HG03442 (cell line): ENCODE data around the gene IGDCC3.
"Not testable (repeated sequence)": the region's sequence is repeated elsewhere in the genome, so short reads cannot be mapped to it uniquely, and the experiment has no call there.

Experiments used
- ATAC-seq: cut with Tn5 transposase; IDR thresholded peaks from one replicate; pipeline ENCODE4 v1.9.1; 2021; ENCODE audit warnings: mild to moderate bottlenecking, moderate library complexity; ENCODE audit not compliant: unreplicated experiment

IGDCC3 gene

GRCh38 chr15:65371976-65372786 is 5.6 kb downstream of the IGDCC3 start:
- ATAC-seq, result no peak

- ATAC-seq, result no peak
Observed at GRCh38 chr15:65370885-65371284, 6.9 kb downstream of the IGDCC3 start.

DNA sequence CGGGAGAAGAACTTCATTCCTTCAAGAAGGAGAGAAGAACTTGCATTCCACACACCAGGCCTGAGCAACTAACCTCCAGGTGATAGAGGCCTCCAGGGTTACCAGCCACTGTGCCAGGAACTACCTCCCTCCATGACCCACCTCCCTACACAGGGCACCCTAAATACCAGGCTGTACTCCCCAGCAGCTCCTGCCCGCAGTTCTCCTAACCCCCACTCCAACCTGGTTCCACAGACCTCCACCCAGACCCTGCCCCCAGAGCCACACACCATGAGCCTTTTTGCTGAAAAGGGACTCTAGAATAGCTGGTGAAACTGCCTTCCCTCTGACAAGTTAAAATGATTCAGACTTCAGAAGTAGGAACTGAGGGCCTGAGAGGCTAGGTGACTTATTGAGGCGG is 8.2 kb downstream of the IGDCC3 start:
- no peak for ATAC-seq

DNA sequence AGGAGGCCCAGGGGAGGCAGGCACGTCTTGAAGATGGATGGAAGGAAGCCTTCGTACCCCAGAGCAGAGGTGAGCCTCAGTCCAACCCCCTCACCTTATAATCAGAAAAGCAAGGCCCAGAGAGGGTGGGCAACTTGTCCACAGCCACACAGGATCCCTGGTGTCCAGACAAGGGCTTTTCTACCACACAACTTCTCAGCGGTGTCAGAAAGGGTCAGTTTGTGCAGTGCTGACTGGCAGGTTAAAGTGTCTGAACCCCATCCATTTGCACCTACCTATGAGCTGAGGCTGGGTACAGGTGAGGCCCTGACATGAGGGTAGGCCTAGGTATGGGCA is 8.6 kb downstream of the IGDCC3 start:
- ATAC-seq, result no peak

DNA sequence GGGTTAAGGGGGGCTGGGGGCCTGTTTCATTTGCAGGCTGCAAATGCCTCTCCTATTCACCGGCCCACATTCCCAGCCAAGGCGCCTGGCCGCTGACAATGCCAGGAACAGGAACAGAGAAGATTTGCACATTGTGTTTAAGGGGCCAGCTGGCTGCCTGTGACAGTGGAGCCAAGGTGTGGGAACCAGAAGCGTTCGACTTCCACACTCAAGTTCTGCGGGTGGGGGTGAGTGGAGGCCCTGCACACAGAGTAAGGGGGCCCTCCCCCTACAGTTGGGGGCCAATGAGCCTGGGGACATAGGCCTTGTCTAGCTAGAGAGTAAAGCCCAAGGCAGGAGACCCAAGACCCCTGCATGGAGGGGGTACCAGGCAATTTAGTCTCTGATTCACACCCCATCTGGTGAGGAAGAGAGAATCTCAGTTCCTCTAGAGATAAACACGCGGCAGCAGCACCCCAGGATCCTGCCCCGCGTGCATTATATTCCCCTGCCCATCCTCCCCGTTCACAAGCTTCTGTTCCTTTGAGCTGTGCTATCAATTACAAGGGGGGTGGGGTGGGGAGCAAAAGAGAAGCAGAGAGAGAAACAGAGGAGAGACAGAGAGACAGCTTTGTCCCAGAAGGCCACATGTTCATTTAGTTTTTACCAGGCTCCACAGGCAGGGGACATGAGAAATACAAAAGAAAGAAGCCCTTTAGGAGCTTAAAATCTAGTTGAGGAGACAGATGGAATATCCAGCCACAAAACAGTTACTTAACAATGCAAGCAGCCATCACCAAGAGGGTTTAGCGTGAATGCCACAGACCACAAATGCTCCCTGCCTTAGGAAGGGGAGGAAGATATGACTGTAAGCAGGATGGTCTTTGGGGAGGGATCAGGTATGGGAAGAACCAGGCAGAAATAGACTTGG is 9.2 kb downstream of the IGDCC3 start:
- no peak for ATAC-seq

DNA sequence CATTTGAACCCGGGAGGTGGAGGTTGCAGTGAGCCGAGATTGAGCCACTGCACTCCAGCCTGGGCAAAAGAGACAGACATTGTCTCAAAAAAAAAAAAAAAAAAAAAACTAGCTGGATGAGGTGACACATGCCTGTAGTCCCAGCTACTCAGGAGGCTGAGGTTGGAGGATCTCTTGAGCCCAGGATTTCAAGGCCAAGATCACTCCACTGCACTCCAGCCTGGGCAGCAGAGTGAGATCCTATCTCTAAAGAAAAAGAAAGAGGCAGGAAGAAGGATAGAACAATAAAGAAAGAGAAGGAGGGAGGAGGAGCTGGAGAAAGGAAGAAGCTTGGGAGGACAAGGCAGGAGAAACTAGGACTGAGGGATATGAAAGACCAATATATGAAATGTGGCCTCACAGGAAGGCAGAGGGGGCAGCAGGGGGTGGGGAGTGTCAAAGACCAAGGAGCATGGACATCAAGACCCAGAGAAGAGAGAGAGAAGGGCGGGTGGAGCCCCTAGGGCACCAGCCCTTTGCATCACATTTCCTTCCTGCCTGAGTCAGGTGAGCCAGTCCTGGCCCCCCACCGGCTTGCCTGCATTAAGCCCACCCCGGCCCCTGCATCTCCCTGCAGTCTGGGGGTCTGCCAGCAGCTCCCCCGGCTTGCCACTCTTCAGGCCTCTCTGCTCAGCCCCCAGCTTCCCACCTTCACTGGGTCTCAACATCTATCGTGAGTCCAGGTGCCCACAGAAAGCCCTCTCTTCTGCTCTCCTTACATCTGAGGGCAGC is 11.5 kb downstream of the IGDCC3 start:
- ATAC-seq, result no peak

DNA sequence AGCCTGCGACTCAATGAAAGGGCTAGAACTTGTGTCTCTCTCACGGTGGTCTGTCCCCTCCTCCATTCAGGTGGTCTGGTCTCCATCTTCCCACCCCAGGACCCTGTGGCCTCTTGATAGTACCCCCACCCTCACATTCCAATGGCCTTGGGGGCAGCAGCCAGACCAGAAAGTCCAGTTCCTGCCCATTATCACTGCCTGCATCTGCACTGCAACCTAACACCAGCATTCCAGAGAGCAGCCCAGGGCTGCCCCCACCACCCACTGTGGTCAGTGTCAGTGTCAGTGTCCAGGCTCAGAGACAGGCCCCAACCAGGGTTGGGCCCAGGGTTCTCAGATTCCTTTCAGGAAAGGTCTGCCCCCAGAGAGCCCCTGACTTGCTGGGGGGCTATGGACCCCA is 12.6 kb downstream of the IGDCC3 start:
- no peak for ATAC-seq

DNA sequence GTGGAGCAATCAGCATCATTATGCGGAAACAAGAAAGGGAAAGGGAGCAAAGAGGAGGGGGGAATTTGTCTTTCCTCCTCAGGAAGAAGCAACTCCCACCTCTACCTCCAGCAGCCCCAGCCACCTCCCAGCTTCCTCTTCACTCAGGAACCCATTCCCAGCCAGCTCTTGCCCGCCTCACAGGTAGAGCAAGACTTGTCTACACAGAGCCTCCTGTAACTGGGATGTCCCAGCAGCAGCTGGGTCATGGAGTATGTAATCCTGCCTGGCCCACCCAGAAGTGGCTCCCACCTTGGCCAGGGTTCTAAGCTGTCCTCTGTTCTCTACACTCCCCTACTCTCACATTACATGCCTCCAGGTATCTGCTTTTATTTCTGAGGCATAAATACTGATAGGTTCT is 14.0 kb downstream of the IGDCC3 start:
- ATAC-seq, result no peak

- no peak for ATAC-seq
Observed at GRCh38 chr15:65363306-65363705, 14.5 kb downstream of the IGDCC3 start.

DNA sequence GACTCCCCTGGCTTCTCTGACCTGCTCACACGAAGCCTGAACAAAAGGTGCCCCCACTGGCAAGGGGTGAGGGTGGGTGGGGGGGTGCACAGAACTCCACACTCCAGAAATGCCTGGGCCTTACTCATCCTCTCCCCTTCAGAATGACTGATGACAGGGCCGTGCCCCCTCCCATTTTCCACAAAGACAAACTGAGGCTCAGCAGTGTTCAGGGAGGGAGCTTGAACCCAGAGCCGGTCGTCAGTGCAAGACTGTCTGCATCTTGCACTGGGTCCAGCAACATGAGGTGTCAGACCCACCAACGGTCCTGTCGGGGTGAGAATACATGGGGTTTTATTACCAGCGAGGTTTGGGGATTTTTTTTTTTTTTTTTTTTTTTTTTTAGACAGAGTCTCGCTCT is 15.3 kb downstream of the IGDCC3 start:
- no peak for ATAC-seq

GRCh38 chr15:65361708-65362459 is 15.9 kb downstream of the IGDCC3 start:
- no peak for ATAC-seq

- no peak for ATAC-seq
Observed at GRCh38 chr15:65360506-65360905, 17.3 kb downstream of the IGDCC3 start.

DNA sequence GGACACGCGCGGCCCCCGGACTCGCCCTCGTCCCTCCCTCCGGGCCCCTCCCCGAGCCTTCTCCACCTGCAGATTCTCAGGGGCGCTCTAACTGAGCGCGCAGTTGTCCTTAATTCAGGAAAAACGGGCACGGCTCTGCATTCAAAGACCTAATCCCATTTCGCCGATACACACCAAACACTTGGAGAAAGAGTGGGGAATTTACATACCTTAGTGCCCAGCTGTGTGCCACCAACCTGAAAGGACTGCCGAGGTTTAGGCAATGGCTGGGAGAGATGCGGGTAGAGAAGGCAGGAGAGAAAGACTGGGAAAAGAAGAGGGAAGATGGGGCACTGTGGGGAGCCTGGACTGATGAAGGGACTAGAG is 21.8 kb downstream of the IGDCC3 start:
- no peak for ATAC-seq

DNA sequence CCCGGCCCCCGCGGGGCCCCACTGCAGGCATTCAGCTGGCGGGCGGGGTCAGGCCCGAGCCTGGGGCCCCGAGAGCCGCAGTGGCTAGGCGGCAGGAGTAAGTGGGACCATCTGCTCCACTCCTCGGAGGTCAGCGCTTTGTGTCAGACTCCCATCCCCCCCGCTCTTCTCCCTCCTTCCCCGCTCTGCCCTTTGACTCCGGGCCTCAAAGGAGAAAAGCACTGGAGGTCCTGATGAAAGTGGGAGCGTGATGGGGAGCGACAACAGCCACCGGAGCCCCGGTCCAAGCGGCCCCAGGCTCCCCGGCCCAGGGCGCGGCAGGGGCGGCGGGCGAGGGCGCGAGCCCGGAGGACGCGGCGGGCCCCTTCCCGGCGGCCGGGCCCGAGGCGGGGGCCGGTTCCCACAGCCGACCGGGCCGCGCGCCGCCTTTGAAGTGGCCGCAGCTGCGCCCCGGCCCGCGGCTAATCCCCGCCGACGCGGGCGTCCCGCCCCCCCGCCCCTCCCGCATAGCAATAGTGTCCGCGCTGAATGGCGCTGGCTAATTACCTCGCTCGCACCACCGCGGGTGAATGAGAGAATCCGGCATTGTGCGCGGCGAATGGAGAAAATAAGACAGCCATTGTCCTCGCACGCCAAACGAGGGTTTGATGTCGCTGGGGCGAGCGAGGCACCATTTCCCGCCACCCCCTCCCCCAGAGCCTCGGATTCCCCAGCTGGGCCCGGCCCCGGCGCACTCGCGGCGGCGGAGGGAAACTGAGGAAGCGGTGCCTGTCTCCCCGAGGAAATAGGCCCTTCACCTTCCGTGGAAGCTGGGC is 22.4 kb downstream of the IGDCC3 start:
- ATAC-seq, result no peak

DNA sequence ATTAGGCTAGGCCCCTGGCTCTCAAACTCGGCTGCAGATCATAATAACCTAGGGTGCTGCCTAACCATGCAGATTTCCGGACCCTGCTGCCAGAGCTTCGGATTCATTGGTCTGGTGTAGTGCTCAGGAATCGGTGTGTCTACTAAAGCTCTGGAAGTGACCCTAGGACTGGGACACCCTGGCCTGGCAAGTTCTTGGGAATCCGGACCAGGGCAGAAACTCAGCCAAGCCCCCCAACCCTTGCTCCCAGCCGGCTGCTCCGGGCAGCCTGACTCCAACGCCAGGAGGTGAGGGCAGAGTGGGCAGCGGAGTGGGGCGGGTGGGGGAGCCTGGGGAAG is 23.0 kb downstream of the IGDCC3 start:
- ATAC-seq, result no peak

- not testable (repeated sequence) for ATAC-seq
Observed at GRCh38 chr15:65351972-65352371, 25.8 kb downstream of the IGDCC3 start.

DNA sequence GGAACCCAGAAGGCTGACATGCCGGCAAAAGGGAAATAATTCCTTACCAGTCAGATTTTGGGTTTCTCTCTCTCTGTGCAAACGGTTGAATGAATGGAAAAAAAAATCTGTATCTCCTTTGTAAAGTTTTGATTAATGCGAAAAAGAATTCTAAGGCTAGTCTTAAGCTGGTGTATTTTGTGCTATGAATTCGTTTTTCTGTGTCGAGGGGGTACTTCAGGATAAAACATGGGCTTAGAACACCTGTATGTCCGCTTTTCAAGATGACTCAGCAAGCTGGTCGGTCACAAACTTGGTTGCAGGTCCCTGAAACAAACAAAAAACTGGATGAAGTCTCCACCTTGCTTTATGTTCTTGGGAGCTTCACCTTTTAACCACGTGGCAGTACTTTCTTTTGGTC is 28.5 kb downstream of the IGDCC3 start:
- ATAC-seq, result no peak

- ATAC-seq, result not testable (repeated sequence)
Observed at GRCh38 chr15:65347756-65348155, 30.0 kb downstream of the IGDCC3 start.

GRCh38 chr15:65346856-65347598 is 30.8 kb downstream of the IGDCC3 start:
- ATAC-seq, result no peak
